GM10266 (cell line): ENCODE results near the gene RIBC2.
"Not testable (repeated sequence)": the region's sequence is repeated elsewhere in the genome, so short reads cannot be mapped to it uniquely, and the experiment has no call there.

Experiments
- DNase-seq: peaks from one replicate; pipeline ENCODE4 v3.0.0; 2012; ENCODE audit errors: extremely low spot score
- CTCF ChIP-seq: IDR thresholded peaks from 2 replicates; pipeline ENCODE4 v1.5.1; 2012; ENCODE audit warnings: mild to moderate bottlenecking, low read depth; ENCODE audit not compliant: control insufficient read depth, insufficient read depth; ENCODE audit errors: missing control alignments

Gene RIBC2

GRCh38 chr22:45442116-45442515 lies 28.6 kb downstream of the RIBC2 start:
- no peak for TF ChIP-seq CTCF
- DNase-seq = no peak

GRCh38 chr22:45444168-45444567 lies 30.7 kb downstream of the RIBC2 start:
- TF ChIP-seq CTCF = no peak
- no peak for DNase-seq

GRCh38 chr22:45445031-45445710 lies 31.7 kb downstream of the RIBC2 start:
- TF ChIP-seq CTCF = no peak
- no peak for DNase-seq

- no peak for TF ChIP-seq CTCF
- no peak for DNase-seq
These were observed 32.7 kb downstream of the RIBC2 start for GRCh38 chr22:45446216-45446615.

GRCh38 chr22:45447596-45447995 lies 34.1 kb downstream of the RIBC2 start:
- DNase-seq = not testable (repeated sequence)

GRCh38 chr22:45448431-45448830 lies 34.9 kb downstream of the RIBC2 start:
- no peak for DNase-seq
- no peak for TF ChIP-seq CTCF

GRCh38 chr22:45449442-45449841 lies 35.9 kb downstream of the RIBC2 start:
- not testable (repeated sequence) for DNase-seq

- no peak for TF ChIP-seq CTCF
- DNase-seq = no peak
These were observed 36.8 kb downstream of the RIBC2 start for GRCh38 chr22:45450101-45450785.
